Breast epithelium (tissue), 3 donors: Measurements from ENCODE around the gene PTPRN2.

Experiments
- CTCF ChIP-seq, 3 donors: fragments of 450-650 bp; IDR thresholded peaks; one replicate each; pipeline ENCODE4 v1.5.1; 2016 to 2017; ENCODE audit warnings: antibody characterized with exemption in 3 of 3, mild to moderate bottlenecking in 3 of 3, moderate library complexity in 3 of 3
- POLR2A ChIP-seq: fragments of 450-650 bp; IDR thresholded peaks from one replicate; pipeline ENCODE4 v1.6.1; 2016; ENCODE audit warnings: antibody characterized with exemption, mild to moderate bottlenecking, moderate library complexity
- POLR2AphosphoS5 ChIP-seq, 3 donors: sonication (generic); formaldehyde crosslinking; IDR thresholded peaks; one replicate each; pipeline ENCODE4 v1.6.1; 2017; ENCODE audit warnings: antibody characterized with exemption in 3 of 3

GRCh38 chr7:157992511-157993160 lies 595.0 kb downstream of the PTPRN2 start:
- no peak for TF ChIP-seq CTCF (IDR thresholded peaks at IDR 0.05)
- TF ChIP-seq POLR2A, result no peak
- no peak for TF ChIP-seq POLR2AphosphoS5 (IDR thresholded peaks at IDR 0.05)
